ENCODE data around the gene TSPEAR. TPM values are rescaled to one million over a fixed set of nuclear protein-coding genes. Genes with fewer than 3 reads are reported as not detected.

The TSPEAR gene
- total RNA-seq, 1 experiment from 2014 or later: not detected

GRCh38 chr21:44728716-44729115 lies 17.3 kb upstream of the TSPEAR start:
- POLR2A ChIA-PET: no interaction called here
- in situ Hi-C loops (cut with HindIII; ENCODE audit: low pct_unique_long_range_greater_than_20kb, low sequenced_read_pairs): no loop called here
- TF ChIP-seq POLR2AphosphoS5 (IDR thresholded peaks at IDR 0.05; ENCODE audit: low read depth, low read length) (no peak), REST (IDR thresholded peaks at IDR 0.05; ENCODE audit: insufficient read depth in 1 of 2, low read depth in 2 of 2, low read length in 1 of 2) (no peak), TCF7L2 (IDR thresholded peaks at IDR 0.05; ENCODE audit: low read depth, low read length) (no peak)
- Histone ChIP-seq H3K4me1 (ENCODE audit: control insufficient read depth, insufficient read depth, low read length) (no peaks in the 10 kb centered on the region), H3K27ac (ENCODE audit: low read length) (no peak overlapping the region), H3K27me3 (ENCODE audit: control insufficient read depth, insufficient read depth, low read length) (no peaks in the 10 kb centered on the region), H3K4me3 (ENCODE audit: low read depth in 2 of 2, low read length in 2 of 2) (no peak overlapping the region), H3K9me3 (ENCODE audit: control insufficient read depth, insufficient read depth, low read depth, low read length) (no peaks in the 10 kb centered on the region), H3K36me3 (ENCODE audit: control insufficient read depth, insufficient read depth, low read length) (no peaks in the 10 kb centered on the region)
- CTCF ChIA-PET: no interaction called here
- BruUV-seq (replicated peaks): no TSS peak
- ATAC-seq (no peak), DNase-seq (ENCODE audit: low read depth, low spot score) (no peak)
- intact Hi-C loops (cut with micrococcal nuclease; ENCODE audit: unreplicated experiment): no loop called here

GRCh38 chr21:44727757-44728156 lies 16.4 kb upstream of the TSPEAR start:
- intact Hi-C loops (cut with micrococcal nuclease; ENCODE audit: unreplicated experiment) (no loop called here), in situ Hi-C loops (cut with HindIII; ENCODE audit: low pct_unique_long_range_greater_than_20kb, low sequenced_read_pairs) (no loop called here)
- ChIA-PET CTCF (no interaction called here), POLR2A (no interaction called here)
- Histone ChIP-seq H3K27ac (ENCODE audit: low read length) (no peak overlapping the region), H3K27me3 (ENCODE audit: control insufficient read depth, insufficient read depth, low read length) (no peaks in the 10 kb centered on the region), H3K4me3 (ENCODE audit: low read depth in 2 of 2, low read length in 2 of 2) (no peak overlapping the region), H3K4me1 (ENCODE audit: control insufficient read depth, insufficient read depth, low read length) (no peaks in the 10 kb centered on the region), H3K36me3 (ENCODE audit: control insufficient read depth, insufficient read depth, low read length) (no peaks in the 10 kb centered on the region), H3K9me3 (ENCODE audit: control insufficient read depth, insufficient read depth, low read depth, low read length) (no peaks in the 10 kb centered on the region)
- DNase-seq (ENCODE audit: low read depth, low spot score) (no peak), ATAC-seq (no peak)
- no TSS peak for BruUV-seq (replicated peaks)
- TF ChIP-seq SIN3A (IDR thresholded peaks at IDR 0.05; ENCODE audit: borderline replicate concordance, insufficient read depth, low read depth, low read length): no peak
- TF ChIP-seq TCF7L2 (IDR thresholded peaks at IDR 0.05; ENCODE audit: low read depth, low read length): no peak
- no peak for TF ChIP-seq POLR2AphosphoS5 (IDR thresholded peaks at IDR 0.05; ENCODE audit: low read depth, low read length)
- TF ChIP-seq CTCF (IDR thresholded peaks at IDR 0.05): no peak
- TF ChIP-seq REST (IDR thresholded peaks at IDR 0.05; ENCODE audit: insufficient read depth in 1 of 2, low read depth in 2 of 2, low read length in 1 of 2): no peak
